Measurements from ENCODE around the gene NSFL1C. TPM values are rescaled to one million over a fixed set of nuclear protein-coding genes. Genes with fewer than 3 reads are reported as not detected.

The NSFL1C gene
- total and polyA plus RNA-seq, 9 donors = 28.9 to 82.2 (median 70.3) TPM

- Histone ChIP-seq H3K27ac (ENCODE audit: low read length) (peak overlapping the region; percentile 35), H3K4me1 (ENCODE audit: control insufficient read depth, insufficient read depth, low read length) (no peaks in the 10 kb centered on the region), H3K9me3 (replicated peaks; ENCODE audit: control insufficient read depth, low read depth, low read length) (no peaks in the 10 kb centered on the region), H3K27me3 (ENCODE audit: control insufficient read depth, insufficient read depth, low read length) (peaks cover 2% of the 10 kb centered on the region), H3K4me3 (ENCODE audit: low read length) (no peak overlapping the region), H3K36me3 (ENCODE audit: control insufficient read depth, insufficient read depth, low read length) (no peaks in the 10 kb centered on the region)
- DNase-seq = peak; percentile 42
- whole genome bisulfite sequencing (ENCODE audit: insufficient coverage) = 66% methylated on average over 4 of the region's 6 CpGs
Observed at GRCh38 chr20:1489764-1490436, 23.3 kb upstream of the NSFL1C start.

- no peaks in the 10 kb centered on the region for H3K36me3 ChIP-seq (ENCODE audit: control insufficient read depth, insufficient read depth, low read length)
- H3K4me3 ChIP-seq (ENCODE audit: low read length) = no peak overlapping the region
- H3K9me3 ChIP-seq (replicated peaks; ENCODE audit: control insufficient read depth, low read depth, low read length) = no peaks in the 10 kb centered on the region
- H3K4me1 ChIP-seq (ENCODE audit: control insufficient read depth, insufficient read depth, low read length) = no peaks in the 10 kb centered on the region
- H3K27ac ChIP-seq (ENCODE audit: low read length) = peak overlapping the region; percentile 35
- WGBS (ENCODE audit: insufficient coverage) = no CpG with 5 or more reads among the region's 2 CpGs
- no peak for DNase-seq
- H3K27me3 ChIP-seq (ENCODE audit: control insufficient read depth, insufficient read depth, low read length) = peaks cover 2% of the 10 kb centered on the region
Observed at GRCh38 chr20:1489325-1489724, 22.7 kb upstream of the NSFL1C start.

GRCh38 chr20:1486566-1486965 lies 19.9 kb upstream of the NSFL1C start:
- no peak overlapping the region for H3K4me3 ChIP-seq (ENCODE audit: low read length)
- no peaks in the 10 kb centered on the region for H3K36me3 ChIP-seq (ENCODE audit: control insufficient read depth, insufficient read depth, low read length)
- no peak for DNase-seq
- no CpG with 5 or more reads among the region's 2 CpGs for WGBS (ENCODE audit: insufficient coverage)
- H3K4me1 ChIP-seq (ENCODE audit: control insufficient read depth, insufficient read depth, low read length) = no peaks in the 10 kb centered on the region
- H3K27ac ChIP-seq (ENCODE audit: low read length) = no peak overlapping the region
- no peaks in the 10 kb centered on the region for H3K27me3 ChIP-seq (ENCODE audit: control insufficient read depth, insufficient read depth, low read length)
- no peaks in the 10 kb centered on the region for H3K9me3 ChIP-seq (replicated peaks; ENCODE audit: control insufficient read depth, low read depth, low read length)

- H3K36me3 ChIP-seq (ENCODE audit: control insufficient read depth, insufficient read depth, low read length) = no peaks in the 10 kb centered on the region
- no peak for DNase-seq
- WGBS (ENCODE audit: insufficient coverage) = no CpG with 5 or more reads among the region's 5 CpGs
- H3K9me3 ChIP-seq (replicated peaks; ENCODE audit: control insufficient read depth, low read depth, low read length) = no peaks in the 10 kb centered on the region
- H3K27ac ChIP-seq (ENCODE audit: low read length) = no peak overlapping the region
- no peak overlapping the region for H3K4me3 ChIP-seq (ENCODE audit: low read length)
- no peaks in the 10 kb centered on the region for H3K4me1 ChIP-seq (ENCODE audit: control insufficient read depth, insufficient read depth, low read length)
- H3K27me3 ChIP-seq (ENCODE audit: control insufficient read depth, insufficient read depth, low read length) = no peaks in the 10 kb centered on the region
Observed at GRCh38 chr20:1484438-1485116, 17.9 kb upstream of the NSFL1C start.

GRCh38 chr20:1479831-1480595 lies 13.4 kb upstream of the NSFL1C start:
- Histone ChIP-seq H3K27me3 (ENCODE audit: control insufficient read depth, insufficient read depth, low read length) (no peaks in the 10 kb centered on the region), H3K27ac (ENCODE audit: low read length) (no peak overlapping the region), H3K4me1 (ENCODE audit: control insufficient read depth, insufficient read depth, low read length) (no peaks in the 10 kb centered on the region), H3K9me3 (replicated peaks; ENCODE audit: control insufficient read depth, low read depth, low read length) (no peaks in the 10 kb centered on the region), H3K4me3 (ENCODE audit: low read length) (no peak overlapping the region), H3K36me3 (ENCODE audit: control insufficient read depth, insufficient read depth, low read length) (no peaks in the 10 kb centered on the region)
- 79% methylated on average over 5 of the region's 9 CpGs for WGBS (ENCODE audit: insufficient coverage)
- no peak for DNase-seq

GRCh38 chr20:1478566-1478965 lies 11.9 kb upstream of the NSFL1C start:
- whole genome bisulfite sequencing (ENCODE audit: insufficient coverage) = 83% methylated on average over 2 of the region's 4 CpGs
- no peak overlapping the region for H3K4me3 ChIP-seq (ENCODE audit: low read length)
- no peak overlapping the region for H3K27ac ChIP-seq (ENCODE audit: low read length)
- H3K9me3 ChIP-seq (replicated peaks; ENCODE audit: control insufficient read depth, low read depth, low read length) = no peaks in the 10 kb centered on the region
- no peaks in the 10 kb centered on the region for H3K27me3 ChIP-seq (ENCODE audit: control insufficient read depth, insufficient read depth, low read length)
- no peak for DNase-seq
- H3K4me1 ChIP-seq (ENCODE audit: control insufficient read depth, insufficient read depth, low read length) = no peaks in the 10 kb centered on the region
- no peaks in the 10 kb centered on the region for H3K36me3 ChIP-seq (ENCODE audit: control insufficient read depth, insufficient read depth, low read length)

- Histone ChIP-seq H3K4me1 (ENCODE audit: control insufficient read depth, insufficient read depth, low read length) (no peaks in the 10 kb centered on the region), H3K27me3 (ENCODE audit: control insufficient read depth, insufficient read depth, low read length) (no peaks in the 10 kb centered on the region), H3K4me3 (ENCODE audit: low read length) (no peak overlapping the region), H3K9me3 (replicated peaks; ENCODE audit: control insufficient read depth, low read depth, low read length) (no peaks in the 10 kb centered on the region), H3K27ac (ENCODE audit: low read length) (no peak overlapping the region), H3K36me3 (ENCODE audit: control insufficient read depth, insufficient read depth, low read length) (no peaks in the 10 kb centered on the region)
- 69% methylated on average over 7 of the region's 7 CpGs for WGBS (ENCODE audit: insufficient coverage)
- DNase-seq = no peak
Observed at GRCh38 chr20:1477896-1478490, 11.3 kb upstream of the NSFL1C start.

- Histone ChIP-seq H3K27me3 (ENCODE audit: control insufficient read depth, insufficient read depth, low read length) (peaks cover 2% of the 10 kb centered on the region), H3K36me3 (ENCODE audit: control insufficient read depth, insufficient read depth, low read length) (no peaks in the 10 kb centered on the region), H3K27ac (ENCODE audit: low read length) (no peak overlapping the region), H3K4me3 (ENCODE audit: low read length) (no peak overlapping the region), H3K4me1 (ENCODE audit: control insufficient read depth, insufficient read depth, low read length) (peaks cover under 1% of the 10 kb centered on the region), H3K9me3 (replicated peaks; ENCODE audit: control insufficient read depth, low read depth, low read length) (no peaks in the 10 kb centered on the region)
- DNase-seq = no peak
- 90% methylated on average over 2 of the region's 4 CpGs for WGBS (ENCODE audit: insufficient coverage)
Observed at GRCh38 chr20:1474817-1475603, 8.4 kb upstream of the NSFL1C start.

- peaks cover 2% of the 10 kb centered on the region for H3K4me1 ChIP-seq (ENCODE audit: control insufficient read depth, insufficient read depth, low read length)
- no peaks in the 10 kb centered on the region for H3K36me3 ChIP-seq (ENCODE audit: control insufficient read depth, insufficient read depth, low read length)
- no peak overlapping the region for H3K27ac ChIP-seq (ENCODE audit: low read length)
- 83% methylated on average over 3 of the region's 8 CpGs for WGBS (ENCODE audit: insufficient coverage)
- no peak for DNase-seq
- no peak overlapping the region for H3K4me3 ChIP-seq (ENCODE audit: low read length)
- peaks cover 2% of the 10 kb centered on the region for H3K27me3 ChIP-seq (ENCODE audit: control insufficient read depth, insufficient read depth, low read length)
- H3K9me3 ChIP-seq (replicated peaks; ENCODE audit: control insufficient read depth, low read depth, low read length) = no peaks in the 10 kb centered on the region
Observed at GRCh38 chr20:1474325-1474724, 7.7 kb upstream of the NSFL1C start.

Data from muscle of leg (tissue), 11 donors.